Keratinocyte (primary cell): ENCODE data around the gene MRTFB. TPM values are rescaled to one million over a fixed set of nuclear protein-coding genes. Genes with fewer than 3 reads are reported as not detected.

Experiments
- DNase-seq: peaks from one replicate; pipeline ENCODE4 v3.0.0-alpha.2; 2011; ENCODE audit warnings: low read depth, missing footprints, low spot score
- FAIRE-seq: peaks from 2 replicates; lab custom pipeline; 2011; peaks lifted over from hg19 to GRCh38; lab: Jason Lieb, UNC
- H2AFZ ChIP-seq: 2 replicates; pipeline ENCODE4 v1.6.0; 2012; ENCODE audit warnings: low read length, control low read depth, inconsistent platforms; ENCODE audit not compliant: control insufficient read depth
- H3K27ac ChIP-seq: 2 replicates; pipeline ENCODE4 v1.5.1; 2011; ENCODE audit warnings: low read length; ENCODE audit not compliant: control insufficient read depth, insufficient read depth
- H3K27me3 ChIP-seq: 3 replicates; pipeline ENCODE4 v1.6.0; 2011; ENCODE audit warnings: low read length; ENCODE audit not compliant: control insufficient read depth, insufficient read depth; ENCODE audit errors: extremely low read depth
- H3K36me3 ChIP-seq, 2 experiments: 2 replicates in 1 of 2; 3 replicates in 1 of 2; pipeline ENCODE4 v1.5.1; 2011; ENCODE audit warnings: low read length in 2 of 2, mild to moderate bottlenecking in 1 of 2; ENCODE audit not compliant: control insufficient read depth in 2 of 2, insufficient read depth in 2 of 2; ENCODE audit errors: extremely low read depth in 1 of 2
- H3K4me1 ChIP-seq: 3 replicates; pipeline ENCODE4 v1.5.1; 2011; ENCODE audit warnings: low read length; ENCODE audit not compliant: control insufficient read depth, insufficient read depth; ENCODE audit errors: extremely low read depth
- H3K4me2 ChIP-seq: 3 replicates; pipeline ENCODE4 v1.6.0; 2011; ENCODE audit warnings: low read depth, low read length; ENCODE audit not compliant: control insufficient read depth, insufficient read depth; ENCODE audit errors: extremely low read depth
- H3K4me3 ChIP-seq, 3 experiments: fragments of 200-600 bp in 1 of 3; sonication (generic) in 1 of 3; 2 replicates in 2 of 3; 3 replicates in 1 of 3; pipeline ENCODE4 v1.5.1; 2011 to 2016; ENCODE audit warnings: low read length in 3 of 3, mild to moderate bottlenecking in 3 of 3, control low read depth in 2 of 3, inconsistent platforms in 1 of 3, low read depth in 1 of 3, mixed read lengths in 1 of 3, mixed run types in 1 of 3, moderate library complexity in 1 of 3; ENCODE audit not compliant: control insufficient read depth in 2 of 3, insufficient read depth in 2 of 3; ENCODE audit errors: extremely low read depth in 1 of 3
- H3K79me2 ChIP-seq: 2 replicates; pipeline ENCODE4 v1.6.0; 2012; ENCODE audit warnings: low read length; ENCODE audit not compliant: control insufficient read depth, insufficient read depth
- H3K9ac ChIP-seq: 3 replicates; pipeline ENCODE4 v1.6.0; 2011; ENCODE audit warnings: low read length; ENCODE audit not compliant: control insufficient read depth, insufficient read depth; ENCODE audit errors: extremely low read depth
- H3K9me1 ChIP-seq: 3 replicates; pipeline ENCODE4 v1.6.0; 2011; ENCODE audit warnings: low read length; ENCODE audit not compliant: control insufficient read depth, insufficient read depth; ENCODE audit errors: extremely low read depth
- H3K9me3 ChIP-seq: 2 replicates; pipeline ENCODE4 v1.5.1; 2012; ENCODE audit warnings: low read depth, low read length; ENCODE audit not compliant: control insufficient read depth
- H4K20me1 ChIP-seq: 3 replicates; pipeline ENCODE4 v1.6.0; 2011; ENCODE audit warnings: low read length; ENCODE audit not compliant: control insufficient read depth, insufficient read depth; ENCODE audit errors: extremely low read depth
- EZH2 ChIP-seq: IDR thresholded peaks from one replicate; pipeline ENCODE4 v1.6.1; 2012; ENCODE audit warnings: inconsistent platforms, mild to moderate bottlenecking, low read length, moderate library complexity
- dilution Hi-C: fragments of 300-500 bp; cut with MboI; formaldehyde crosslinking; loops from one replicate; pipeline ENCODE4 v1.7.0; 2020; ENCODE audit warnings: low sequenced_read_pairs; ENCODE audit not compliant: extremely low pct_ligation_motif_present
- polyA plus RNA-seq, 5 experiments: library from polyadenylated mRNA; depleted of rRNA in 3 of 5; stranded (reverse) in 3 of 5; stranded (forward) in 1 of 5; unstranded in 1 of 5; fragments of >200 nt; gene quantifications; 1 replicate in 1 of 5; 2 replicates in 3 of 5; 3 replicates in 1 of 5; pipeline versions ENCODE4 v1.2.1 to v1.2.3, GENCODE V29; 2011 to 2012; ENCODE audit warnings: missing spikeins in 2 of 5, low read depth in 1 of 5, low replicate concordance in 1 of 5
- TF ChIP-seq, protein P1 (sequence below), 3 experiments: IDR thresholded peaks in 1 of 3; conservative IDR thresholded peaks in 1 of 3; optimal IDR thresholded peaks in 1 of 3; 2 replicates in 2 of 3; 3 replicates in 1 of 3; pipeline versions ENCODE3 to v1.5.1; 2011; ENCODE audit warnings: low read length in 3 of 3, mild to moderate bottlenecking in 3 of 3, moderate library complexity in 2 of 3, control low read depth in 1 of 3, inconsistent platforms in 1 of 3; ENCODE audit not compliant: insufficient read depth in 2 of 3; ENCODE audit errors: extremely low read depth in 1 of 3

The MRTFB gene
- polyA plus RNA-seq, 1 donor (not counting 4 experiments of a cell fraction or from before 2014, with no cell fraction given), result 12.1 TPM

DNA sequence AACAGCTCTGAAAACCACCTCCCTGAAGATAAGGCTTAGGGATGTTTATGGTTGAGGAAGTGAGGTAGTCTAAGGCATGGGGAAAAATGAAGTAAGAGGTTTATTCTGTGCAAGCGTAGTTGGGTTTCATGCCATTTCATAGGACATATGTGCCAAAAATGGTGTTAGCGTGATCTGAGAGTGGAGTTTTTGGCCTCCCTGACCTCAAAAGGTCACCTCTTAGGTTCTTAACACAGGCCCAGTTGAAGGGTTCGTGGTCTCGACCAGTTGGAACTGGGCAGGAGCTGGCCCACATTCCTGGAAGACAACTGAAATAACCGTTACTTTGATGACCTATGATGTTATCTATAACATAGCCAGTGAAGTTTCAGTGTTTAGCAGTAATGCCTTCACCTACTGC is 57.0 kb downstream of the MRTFB start:
- Histone ChIP-seq H3K36me3 (no peaks in the 10 kb centered on the region), H3K4me3 (no peak overlapping the region), H3K9ac (no peak overlapping the region), H2AFZ (no peak overlapping the region), H4K20me1 (no peaks in the 10 kb centered on the region), H3K79me2 (peaks cover 7% of the 10 kb centered on the region), H3K27me3 (no peaks in the 10 kb centered on the region), H3K4me1 (no peaks in the 10 kb centered on the region), H3K27ac (no peak overlapping the region), H3K9me1 (no peaks in the 10 kb centered on the region), H3K4me2 (no peak overlapping the region), H3K9me3 (no peaks in the 10 kb centered on the region)
- FAIRE-seq (no peak), DNase-seq (no peak)
- TF ChIP-seq EZH2, result no peak
- TF ChIP-seq, protein P1, sequence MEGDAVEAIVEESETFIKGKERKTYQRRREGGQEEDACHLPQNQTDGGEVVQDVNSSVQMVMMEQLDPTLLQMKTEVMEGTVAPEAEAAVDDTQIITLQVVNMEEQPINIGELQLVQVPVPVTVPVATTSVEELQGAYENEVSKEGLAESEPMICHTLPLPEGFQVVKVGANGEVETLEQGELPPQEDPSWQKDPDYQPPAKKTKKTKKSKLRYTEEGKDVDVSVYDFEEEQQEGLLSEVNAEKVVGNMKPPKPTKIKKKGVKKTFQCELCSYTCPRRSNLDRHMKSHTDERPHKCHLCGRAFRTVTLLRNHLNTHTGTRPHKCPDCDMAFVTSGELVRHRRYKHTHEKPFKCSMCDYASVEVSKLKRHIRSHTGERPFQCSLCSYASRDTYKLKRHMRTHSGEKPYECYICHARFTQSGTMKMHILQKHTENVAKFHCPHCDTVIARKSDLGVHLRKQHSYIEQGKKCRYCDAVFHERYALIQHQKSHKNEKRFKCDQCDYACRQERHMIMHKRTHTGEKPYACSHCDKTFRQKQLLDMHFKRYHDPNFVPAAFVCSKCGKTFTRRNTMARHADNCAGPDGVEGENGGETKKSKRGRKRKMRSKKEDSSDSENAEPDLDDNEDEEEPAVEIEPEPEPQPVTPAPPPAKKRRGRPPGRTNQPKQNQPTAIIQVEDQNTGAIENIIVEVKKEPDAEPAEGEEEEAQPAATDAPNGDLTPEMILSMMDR (optimal IDR thresholded peaks at IDR 0.05 in 1 of 3, IDR thresholded peaks at IDR 0.05 in 1 of 3, conservative IDR thresholded peaks at IDR 0.05 in 1 of 3; ENCODE audit: extremely low read depth in 1 of 3, insufficient read depth in 2 of 3, low read length in 3 of 3), result no peak
- dilution Hi-C loops, result no loop called here

DNA sequence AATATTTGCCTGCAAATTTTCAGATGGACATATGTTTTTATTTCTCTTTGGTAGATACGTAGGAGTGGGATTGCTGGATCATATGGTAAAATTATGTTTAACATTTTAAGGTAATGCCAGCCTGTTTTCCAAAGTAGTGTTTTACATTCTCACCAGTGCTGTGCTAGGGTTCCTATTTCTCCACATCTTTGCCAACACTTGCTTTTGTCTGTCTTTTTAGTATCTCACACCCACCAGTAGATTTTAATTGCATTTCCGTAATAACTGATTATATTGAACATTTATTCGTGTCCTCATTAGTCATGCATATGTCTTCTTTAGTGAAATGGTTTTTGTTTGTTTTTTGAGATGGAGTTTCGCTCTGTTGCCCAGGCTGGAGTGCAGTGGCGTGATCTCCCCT is 58.4 kb downstream of the MRTFB start:
- FAIRE-seq (no peak), DNase-seq (no peak)
- Histone ChIP-seq H3K9ac (no peak overlapping the region), H3K9me1 (no peaks in the 10 kb centered on the region), H3K4me2 (no peak overlapping the region), H3K36me3 (no peaks in the 10 kb centered on the region), H2AFZ (no peak overlapping the region), H3K9me3 (no peaks in the 10 kb centered on the region), H4K20me1 (no peaks in the 10 kb centered on the region), H3K27me3 (no peaks in the 10 kb centered on the region), H3K4me1 (no peaks in the 10 kb centered on the region), H3K79me2 (peaks cover 9% of the 10 kb centered on the region), H3K27ac (no peak overlapping the region), H3K4me3 (no peak overlapping the region)
- dilution Hi-C loops, result no loop called here
- TF ChIP-seq, protein P1 (optimal IDR thresholded peaks at IDR 0.05 in 1 of 3, IDR thresholded peaks at IDR 0.05 in 1 of 3, conservative IDR thresholded peaks at IDR 0.05 in 1 of 3; ENCODE audit: extremely low read depth in 1 of 3, insufficient read depth in 2 of 3, low read length in 3 of 3), result no peak
- no peak for TF ChIP-seq EZH2
